ENCODE results near the gene CCDC85A.

Gene CCDC85A

GRCh38 chr2:56331810-56332209 lies 148.0 kb downstream of the CCDC85A start:
- no peak overlapping the region for H2AFZ ChIP-seq (ENCODE audit: low read length)
- H4K91ac ChIP-seq (ENCODE audit: low read depth, low read length, poor library complexity): no peak overlapping the region
- no peak overlapping the region for H3K14ac ChIP-seq (ENCODE audit: low read length)
- no peak overlapping the region for H3K18ac ChIP-seq (ENCODE audit: low read length)
- H3K4me2 ChIP-seq (ENCODE audit: insufficient read depth, low read length, poor library complexity, severe bottlenecking): no peak overlapping the region
- no peak overlapping the region for H3K4me3 ChIP-seq (ENCODE audit: low read length in 2 of 2)
- H3K36me3 ChIP-seq (replicated peaks in 1 of 2; ENCODE audit: control insufficient read depth in 2 of 2, insufficient read depth in 2 of 2, low read length in 2 of 2): no peaks in the 10 kb centered on the region
- H3K4ac ChIP-seq (ENCODE audit: low read length): no peak overlapping the region
- H2AK5ac ChIP-seq (ENCODE audit: low read depth, low read length): no peak overlapping the region
- H2BK5ac ChIP-seq (ENCODE audit: low read length): no peak overlapping the region
- H3K4me1 ChIP-seq (ENCODE audit: control insufficient read depth in 2 of 2, insufficient read depth in 1 of 2, low read depth in 1 of 2, low read length in 2 of 2): no peaks in the 10 kb centered on the region
- H2BK12ac ChIP-seq (ENCODE audit: low read length): no peak overlapping the region
- no peaks in the 10 kb centered on the region for H3K79me1 ChIP-seq (ENCODE audit: low read depth, low read length)
- no peak for DNase-seq (ENCODE audit: low spot score)
- no peak overlapping the region for H2BK120ac ChIP-seq (ENCODE audit: low read depth, low read length)
- no peaks in the 10 kb centered on the region for H3K27me3 ChIP-seq (ENCODE audit: control insufficient read depth in 3 of 3, insufficient read depth in 3 of 3, low read depth in 1 of 3, low read length in 3 of 3)
- WGBS, 2 donors (ENCODE audit: extremely low coverage in 2 of 2, insufficient read length in 2 of 2, insufficient replicate concordance in 1 of 2): no CpG with 5 or more reads among the region's 7 CpGs
- no peak overlapping the region for H3K9ac ChIP-seq (ENCODE audit: low read depth, low read length, poor library complexity)
- no peak overlapping the region for H4K8ac ChIP-seq (ENCODE audit: low read depth, low read length)
- no peak overlapping the region for H3K27ac ChIP-seq (replicated peaks; ENCODE audit: low read length)
- no peak overlapping the region for H3K23ac ChIP-seq (ENCODE audit: low read depth, low read length, poor library complexity)
- no peaks in the 10 kb centered on the region for H3K9me3 ChIP-seq (replicated peaks in 1 of 2; ENCODE audit: control insufficient read depth in 2 of 2, insufficient read depth in 1 of 2, low read depth in 1 of 2, low read length in 2 of 2)
- no peak overlapping the region for H2BK15ac ChIP-seq (ENCODE audit: low read length)

DNA sequence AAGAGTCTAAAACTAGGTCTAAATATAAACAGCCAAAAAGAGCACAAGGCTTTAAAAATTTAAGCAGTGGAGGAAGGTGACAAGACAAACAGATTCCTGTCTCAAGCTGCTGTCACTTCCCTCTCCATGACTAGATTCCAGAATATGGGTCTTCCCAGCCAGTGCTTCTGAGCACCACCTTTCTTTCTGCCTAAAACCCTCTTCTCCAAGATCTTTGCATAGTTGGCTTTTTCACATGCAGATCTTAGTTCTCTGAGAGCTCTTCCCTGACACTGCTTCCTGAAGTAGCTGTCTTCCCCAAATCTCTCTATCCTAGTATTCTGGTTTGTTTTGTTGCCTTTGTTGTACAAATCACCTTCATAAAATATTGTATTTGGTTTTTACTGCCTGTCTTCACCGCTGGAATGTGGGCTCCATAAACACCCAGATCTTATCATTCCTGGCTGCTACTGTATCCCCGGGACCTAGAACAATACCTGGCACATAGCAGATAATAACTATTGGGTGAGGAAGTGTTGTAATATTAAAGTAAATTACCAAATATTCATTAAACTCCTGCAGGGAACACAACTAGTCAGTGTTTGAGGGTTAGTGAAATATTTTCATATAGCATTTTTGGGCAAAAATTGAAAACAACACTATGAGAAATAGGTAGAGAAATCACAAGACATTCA lies 150.2 kb downstream of the CCDC85A start:
- Histone ChIP-seq H2BK120ac (ENCODE audit: low read depth, low read length) (no peak overlapping the region), H3K14ac (ENCODE audit: low read length) (no peak overlapping the region), H4K8ac (ENCODE audit: low read depth, low read length) (no peak overlapping the region), H3K36me3 (replicated peaks in 1 of 2; ENCODE audit: control insufficient read depth in 2 of 2, insufficient read depth in 2 of 2, low read length in 2 of 2) (no peaks in the 10 kb centered on the region), H3K18ac (ENCODE audit: low read length) (no peak overlapping the region), H3K79me1 (ENCODE audit: low read depth, low read length) (no peaks in the 10 kb centered on the region), H3K4ac (ENCODE audit: low read length) (no peak overlapping the region), H2AK5ac (ENCODE audit: low read depth, low read length) (no peak overlapping the region), H3K9me3 (replicated peaks in 1 of 2; ENCODE audit: control insufficient read depth in 2 of 2, insufficient read depth in 1 of 2, low read depth in 1 of 2, low read length in 2 of 2) (no peaks in the 10 kb centered on the region), H2BK15ac (ENCODE audit: low read length) (no peak overlapping the region), H3K4me1 (ENCODE audit: control insufficient read depth in 2 of 2, insufficient read depth in 1 of 2, low read depth in 1 of 2, low read length in 2 of 2) (no peaks in the 10 kb centered on the region), H3K4me2 (ENCODE audit: insufficient read depth, low read length, poor library complexity, severe bottlenecking) (no peak overlapping the region), H3K23ac (ENCODE audit: low read depth, low read length, poor library complexity) (no peak overlapping the region), H4K91ac (ENCODE audit: low read depth, low read length, poor library complexity) (no peak overlapping the region), H2AFZ (ENCODE audit: low read length) (no peak overlapping the region), H2BK5ac (ENCODE audit: low read length) (no peak overlapping the region), H2BK12ac (ENCODE audit: low read length) (no peak overlapping the region), H3K9ac (ENCODE audit: low read depth, low read length, poor library complexity) (no peak overlapping the region), H3K27ac (replicated peaks; ENCODE audit: low read length) (no peak overlapping the region), H3K27me3 (ENCODE audit: control insufficient read depth in 3 of 3, insufficient read depth in 3 of 3, low read depth in 1 of 3, low read length in 3 of 3) (no peaks in the 10 kb centered on the region), H3K4me3 (ENCODE audit: low read length in 2 of 2) (no peak overlapping the region)
- WGBS, 2 donors (ENCODE audit: extremely low coverage in 2 of 2, insufficient read length in 2 of 2, insufficient replicate concordance in 1 of 2): no CpG with 5 or more reads among the region's 2 CpGs
- DNase-seq (ENCODE audit: low spot score): no peak

GRCh38 chr2:56334622-56335021 lies 150.8 kb downstream of the CCDC85A start:
- Histone ChIP-seq H3K9me3 (replicated peaks in 1 of 2; ENCODE audit: control insufficient read depth in 2 of 2, insufficient read depth in 1 of 2, low read depth in 1 of 2, low read length in 2 of 2) (no peaks in the 10 kb centered on the region), H3K4me1 (ENCODE audit: control insufficient read depth in 2 of 2, insufficient read depth in 1 of 2, low read depth in 1 of 2, low read length in 2 of 2) (no peaks in the 10 kb centered on the region), H2BK120ac (ENCODE audit: low read depth, low read length) (no peak overlapping the region), H3K79me1 (ENCODE audit: low read depth, low read length) (no peaks in the 10 kb centered on the region), H3K23ac (ENCODE audit: low read depth, low read length, poor library complexity) (no peak overlapping the region), H3K4me3 (ENCODE audit: low read length in 2 of 2) (no peak overlapping the region), H2BK12ac (ENCODE audit: low read length) (no peak overlapping the region), H3K4me2 (ENCODE audit: insufficient read depth, low read length, poor library complexity, severe bottlenecking) (no peak overlapping the region), H3K4ac (ENCODE audit: low read length) (no peak overlapping the region), H3K27ac (replicated peaks; ENCODE audit: low read length) (no peak overlapping the region), H3K36me3 (replicated peaks in 1 of 2; ENCODE audit: control insufficient read depth in 2 of 2, insufficient read depth in 2 of 2, low read length in 2 of 2) (no peaks in the 10 kb centered on the region), H2AFZ (ENCODE audit: low read length) (no peak overlapping the region), H2AK5ac (ENCODE audit: low read depth, low read length) (no peak overlapping the region), H3K18ac (ENCODE audit: low read length) (no peak overlapping the region), H3K9ac (ENCODE audit: low read depth, low read length, poor library complexity) (no peak overlapping the region), H3K14ac (ENCODE audit: low read length) (no peak overlapping the region), H4K91ac (ENCODE audit: low read depth, low read length, poor library complexity) (no peak overlapping the region), H3K27me3 (ENCODE audit: control insufficient read depth in 3 of 3, insufficient read depth in 3 of 3, low read depth in 1 of 3, low read length in 3 of 3) (no peaks in the 10 kb centered on the region), H2BK15ac (ENCODE audit: low read length) (no peak overlapping the region), H4K8ac (ENCODE audit: low read depth, low read length) (no peak overlapping the region), H2BK5ac (ENCODE audit: low read length) (no peak overlapping the region)
- DNase-seq (ENCODE audit: low spot score): no peak

DNA sequence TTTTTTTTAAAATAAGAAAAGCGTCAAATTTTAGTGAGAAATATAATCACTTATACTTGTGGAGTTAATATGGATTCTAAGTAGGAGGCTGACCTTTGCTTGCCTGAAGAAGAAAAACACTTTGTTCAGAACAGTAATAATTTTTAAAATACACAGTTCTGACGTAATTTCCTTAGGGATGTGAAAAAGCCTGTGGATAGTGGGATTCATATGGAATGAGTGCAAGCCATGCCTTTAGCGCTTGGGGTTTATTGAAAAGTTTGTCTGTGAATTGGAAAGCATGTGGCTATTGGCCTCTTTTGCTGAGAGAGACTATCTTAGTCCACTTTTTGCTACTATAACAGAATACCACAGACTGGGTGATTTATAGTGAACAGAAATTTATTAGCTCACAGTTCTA lies 151.3 kb downstream of the CCDC85A start:
- no peak overlapping the region for H3K27ac ChIP-seq (replicated peaks; ENCODE audit: low read length)
- no peak overlapping the region for H3K4ac ChIP-seq (ENCODE audit: low read length)
- no peak overlapping the region for H2BK120ac ChIP-seq (ENCODE audit: low read depth, low read length)
- H3K14ac ChIP-seq (ENCODE audit: low read length): no peak overlapping the region
- no peaks in the 10 kb centered on the region for H3K79me1 ChIP-seq (ENCODE audit: low read depth, low read length)
- no peaks in the 10 kb centered on the region for H3K27me3 ChIP-seq (ENCODE audit: control insufficient read depth in 3 of 3, insufficient read depth in 3 of 3, low read depth in 1 of 3, low read length in 3 of 3)
- no peak overlapping the region for H4K91ac ChIP-seq (ENCODE audit: low read depth, low read length, poor library complexity)
- H4K8ac ChIP-seq (ENCODE audit: low read depth, low read length): no peak overlapping the region
- no peak overlapping the region for H3K4me3 ChIP-seq (ENCODE audit: low read length in 2 of 2)
- H2BK5ac ChIP-seq (ENCODE audit: low read length): no peak overlapping the region
- H3K23ac ChIP-seq (ENCODE audit: low read depth, low read length, poor library complexity): no peak overlapping the region
- H2AFZ ChIP-seq (ENCODE audit: low read length): no peak overlapping the region
- H3K9ac ChIP-seq (ENCODE audit: low read depth, low read length, poor library complexity): no peak overlapping the region
- H2BK15ac ChIP-seq (ENCODE audit: low read length): no peak overlapping the region
- no peak for DNase-seq (ENCODE audit: low spot score)
- H2BK12ac ChIP-seq (ENCODE audit: low read length): no peak overlapping the region
- no peaks in the 10 kb centered on the region for H3K9me3 ChIP-seq (replicated peaks in 1 of 2; ENCODE audit: control insufficient read depth in 2 of 2, insufficient read depth in 1 of 2, low read depth in 1 of 2, low read length in 2 of 2)
- H3K4me2 ChIP-seq (ENCODE audit: insufficient read depth, low read length, poor library complexity, severe bottlenecking): no peak overlapping the region
- no peak overlapping the region for H3K18ac ChIP-seq (ENCODE audit: low read length)
- no peaks in the 10 kb centered on the region for H3K36me3 ChIP-seq (replicated peaks in 1 of 2; ENCODE audit: control insufficient read depth in 2 of 2, insufficient read depth in 2 of 2, low read length in 2 of 2)
- WGBS, 2 donors (ENCODE audit: extremely low coverage in 2 of 2, insufficient read length in 2 of 2, insufficient replicate concordance in 1 of 2): no CpG with 5 or more reads among the region's 3 CpGs
- H2AK5ac ChIP-seq (ENCODE audit: low read depth, low read length): no peak overlapping the region
- no peaks in the 10 kb centered on the region for H3K4me1 ChIP-seq (ENCODE audit: control insufficient read depth in 2 of 2, insufficient read depth in 1 of 2, low read depth in 1 of 2, low read length in 2 of 2)
